PC-9 (cell line): ENCODE results near the gene TMEM253. TPM values are rescaled to one million over a fixed set of nuclear protein-coding genes. Genes with fewer than 3 reads are reported as not detected.

Source experiments
- BruUV-seq: library from RNA; stranded (reverse); fragments of 400-500 nt; replicated peaks from 2 replicates; lab custom pipeline; 2021; lab: Mats Ljungman, UMichigan
- CTCF ChIA-PET: fragments of 300-600 bp; sonication (Branson Sonifier 250); formaldehyde crosslinking; loops from one replicate; lab custom pipeline; 2022; ENCODE audit warnings: antibody characterized with exemption; lab: Charles Lee
- POLR2A ChIA-PET: fragments of 300-600 bp; sonication (Branson Sonifier 250); formaldehyde crosslinking; loops from one replicate; lab custom pipeline; 2022; ENCODE audit warnings: antibody characterized with exemption; ENCODE audit not compliant: unreplicated experiment; lab: Charles Lee
- DNase-seq, 2 experiments: peaks; one replicate each; pipeline versions ENCODE4 v3.0.0 to v3.0.0-alpha.2; 2015 to 2022; ENCODE audit warnings: mixed read lengths in 1 of 2
- H2AFZ ChIP-seq: fragments of 200-600 bp; sonication (generic); 2 replicates; pipeline ENCODE4 v1.8.1; 2017; ENCODE audit warnings: antibody characterized with exemption
- H3F3A ChIP-seq: fragments of 200-600 bp; sonication (generic); 2 replicates; pipeline ENCODE4 v1.8.1; 2017; ENCODE audit warnings: antibody characterized with exemption, mild to moderate bottlenecking, low read depth; ENCODE audit not compliant: insufficient read depth
- H3K27ac ChIP-seq: fragments of 200-600 bp; sonication (generic); 2 replicates; pipeline ENCODE4 v1.6.1; 2016; ENCODE audit warnings: mixed run types
- H3K27me3 ChIP-seq: fragments of 200-600 bp; sonication (generic); 2 replicates; pipeline ENCODE4 v1.6.1; 2016; ENCODE audit warnings: low read depth, mixed run types; ENCODE audit not compliant: insufficient read depth
- H3K36me3 ChIP-seq: fragments of 200-600 bp; sonication (generic); 2 replicates; pipeline ENCODE4 v1.6.1; 2016; ENCODE audit warnings: low read depth, mixed run types
- H3K4me1 ChIP-seq: fragments of 200-600 bp; sonication (generic); replicated peaks from 2 replicates; pipeline ENCODE4 v1.6.1; 2016; ENCODE audit warnings: mixed run types; ENCODE audit not compliant: insufficient read depth
- H3K4me2 ChIP-seq: fragments of 200-600 bp; sonication (generic); 2 replicates; pipeline ENCODE4 v1.6.1; 2017; ENCODE audit warnings: mixed run types
- H3K4me3 ChIP-seq: fragments of 200-600 bp; sonication (generic); 2 replicates; pipeline ENCODE4 v1.6.1; 2016; ENCODE audit warnings: mixed run types
- H3K79me2 ChIP-seq: fragments of 200-600 bp; sonication (generic); 2 replicates; pipeline ENCODE4 v1.6.1; 2017; ENCODE audit warnings: low read depth, mixed run types
- H3K9me2 ChIP-seq: fragments of 200-600 bp; sonication (generic); 2 replicates; pipeline ENCODE4 v1.8.1; 2017; ENCODE audit warnings: mild to moderate bottlenecking; ENCODE audit not compliant: insufficient read depth
- H3K9me3 ChIP-seq: fragments of 200-600 bp; sonication (generic); 2 replicates; pipeline ENCODE4 v1.8.1; 2016; ENCODE audit warnings: low read depth; ENCODE audit not compliant: insufficient read depth
- H4K20me1 ChIP-seq: fragments of 200-600 bp; sonication (generic); 2 replicates; pipeline ENCODE4 v1.8.1; 2017; ENCODE audit not compliant: insufficient read depth
- CTCF ChIP-seq: fragments of 200-600 bp; sonication (generic); conservative IDR thresholded peaks from 2 replicates; pipeline ENCODE4 v1.6.1; 2017; ENCODE audit warnings: mixed run types, antibody characterized with exemption, mild to moderate bottlenecking, moderate library complexity
- EZH2 ChIP-seq: fragments of 200-600 bp; sonication (generic); IDR thresholded peaks from 2 replicates; pipeline ENCODE4 v1.8.0; 2017; ENCODE audit warnings: antibody characterized with exemption, low read depth
- intact Hi-C: fragments of 100-400 bp; cut with micrococcal nuclease; formaldehyde crosslinking; loops from one replicate; pipeline ENCODE4 v1.10.0; 2022; ENCODE audit not compliant: unreplicated experiment
- total RNA-seq: library from RNA; stranded (reverse); gene quantifications from 2 replicates; pipeline ENCODE4 v1.2.3, GENCODE V29; 2021

Gene TMEM253
- total RNA-seq, 1 experiment from 2014 or later = 1.4 TPM

DNA sequence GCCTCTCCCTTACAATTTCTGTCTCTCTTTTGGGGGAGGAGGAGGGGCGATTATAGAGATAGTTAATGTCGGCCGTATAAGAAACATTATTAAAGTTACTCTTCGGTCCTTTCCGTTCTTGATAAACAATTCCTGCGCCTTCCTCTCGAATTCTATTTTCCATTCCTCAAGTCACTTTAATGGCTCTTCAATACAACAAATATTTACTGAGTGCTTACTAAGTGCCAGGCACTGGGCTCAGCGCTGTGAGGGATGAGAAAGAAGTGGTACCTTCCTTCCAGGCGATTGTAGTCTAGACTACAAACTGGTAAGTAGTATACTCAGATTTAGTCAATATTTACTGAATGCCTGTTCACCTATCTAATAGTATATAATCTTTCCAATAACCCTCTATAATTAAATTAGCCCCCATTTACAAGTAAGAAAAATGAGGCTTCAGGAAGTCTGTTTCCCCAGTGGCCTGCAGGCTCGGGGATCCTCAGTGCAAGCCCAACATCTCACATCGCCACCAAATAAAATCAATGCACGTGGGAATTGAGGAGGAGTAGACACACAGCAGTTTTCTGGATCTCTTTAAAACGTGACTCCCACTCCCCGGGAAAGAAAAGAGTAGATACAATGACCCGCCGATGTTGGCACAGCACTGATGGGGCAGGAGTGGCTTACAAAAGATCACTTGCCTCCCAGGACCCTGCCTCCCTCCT is 1.8 kb upstream of the TMEM253 start:
- TSS peak; percentile 26 for BruUV-seq

DNA sequence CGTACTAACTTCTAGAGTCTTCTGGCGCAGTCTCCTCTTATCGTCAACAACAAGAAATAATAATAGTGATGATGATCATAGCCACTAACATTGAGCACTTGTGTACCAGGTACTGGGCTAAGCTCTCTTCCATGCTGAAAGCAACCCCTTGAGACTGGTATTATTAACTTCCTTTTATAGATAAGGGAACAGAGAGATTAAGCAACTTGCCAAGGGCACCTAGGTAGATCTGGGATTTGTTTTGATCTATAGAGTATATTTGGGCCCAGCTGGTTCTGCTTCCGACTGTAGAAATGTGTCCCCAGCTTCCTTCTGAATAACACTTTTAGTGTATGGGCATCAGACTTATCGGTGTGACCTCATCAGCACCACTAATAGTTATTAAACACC is 1.3 kb upstream of the TMEM253 start:
- CTCF ChIA-PET = no interaction called here
- H3K79me2 ChIP-seq = 0 out of 2 replicates have a peak, but pooled peaks cover 4% of the 10 kb centered on the region
- H3K4me1 ChIP-seq = peaks cover 29% of the 10 kb centered on the region
- no peak overlapping the region for H3K27ac ChIP-seq
- DNase-seq = no peak
- no peaks in the 10 kb centered on the region for H3K9me2 ChIP-seq
- no peaks in the 10 kb centered on the region for H3K9me3 ChIP-seq
- TF ChIP-seq CTCF (no peak), EZH2 (no peak)
- POLR2A ChIA-PET = no interaction called here
- BruUV-seq = no TSS peak
- no peak overlapping the region for H2AFZ ChIP-seq
- H4K20me1 ChIP-seq = no peaks in the 10 kb centered on the region
- intact Hi-C loops = no loop called here
- H3K4me3 ChIP-seq = peak overlapping the region; percentile 81; the same call in 1 of the 2 replicates
- peak overlapping the region; percentile 95 for H3K4me2 ChIP-seq
- no peaks in the 10 kb centered on the region for H3K27me3 ChIP-seq
- H3F3A ChIP-seq = peaks cover 15% of the 10 kb centered on the region
- no peaks in the 10 kb centered on the region for H3K36me3 ChIP-seq

More for the DNA sequence above, 1.8 kb upstream of the TMEM253 start:
- TF ChIP-seq EZH2 (no peak), CTCF (no peak)
- H3K4me3 ChIP-seq = peak overlapping the region; percentile 81
- POLR2A ChIA-PET = no interaction called here
- peak overlapping the region; percentile 95 for H3K4me2 ChIP-seq
- H3K9me2 ChIP-seq = no peaks in the 10 kb centered on the region
- no peaks in the 10 kb centered on the region for H3K36me3 ChIP-seq
- CTCF ChIA-PET = no interaction called here
- peaks cover 14% of the 10 kb centered on the region; the same call in 1 of the 2 replicates for H3F3A ChIP-seq
- peaks cover 28% of the 10 kb centered on the region for H3K4me1 ChIP-seq
- H3K9me3 ChIP-seq = no peaks in the 10 kb centered on the region
- peak overlapping the region; percentile 88 for H2AFZ ChIP-seq
- no peaks in the 10 kb centered on the region for H4K20me1 ChIP-seq
- intact Hi-C loops = no loop called here
- no peak overlapping the region for H3K27ac ChIP-seq
- no peak for DNase-seq
- H3K27me3 ChIP-seq = no peaks in the 10 kb centered on the region
- 0 out of 2 replicates have a peak, but pooled peaks cover 4% of the 10 kb centered on the region for H3K79me2 ChIP-seq

DNA sequence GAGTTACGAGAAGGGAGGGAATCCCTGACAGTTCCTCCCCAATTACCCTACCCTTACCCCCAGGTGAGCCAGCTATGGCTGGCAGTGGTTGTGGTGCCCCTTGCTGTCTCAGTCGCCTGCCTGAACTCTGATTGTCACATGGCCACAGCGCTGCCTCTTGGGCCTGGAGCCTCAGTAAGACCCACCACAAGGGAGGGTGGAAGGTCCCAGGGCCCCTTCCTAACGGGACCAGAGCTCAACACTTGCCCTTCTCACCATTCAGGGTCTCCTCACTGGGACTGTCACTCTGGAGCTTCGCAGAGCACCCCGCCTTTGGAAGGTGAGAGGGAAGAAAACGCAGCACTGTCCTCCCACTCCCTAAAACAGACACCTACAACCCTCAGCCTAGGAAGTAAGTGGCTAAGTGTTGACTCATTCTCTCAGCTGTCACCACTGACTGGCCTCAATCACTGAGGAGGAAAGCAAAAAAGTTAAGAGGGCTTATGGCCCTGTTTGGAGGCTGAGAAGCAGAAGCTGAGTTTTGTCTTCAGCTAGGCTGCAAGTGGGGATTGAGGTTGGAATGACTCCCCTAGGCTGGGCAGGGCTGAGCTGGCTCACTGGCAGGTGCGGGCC is 1.0 kb downstream of the TMEM253 start:
- no peaks in the 10 kb centered on the region for H3K27me3 ChIP-seq
- no peaks in the 10 kb centered on the region for H3K36me3 ChIP-seq
- H3K9me2 ChIP-seq = no peaks in the 10 kb centered on the region
- peaks cover 49% of the 10 kb centered on the region for H3K4me1 ChIP-seq
- H3K4me3 ChIP-seq = no peak overlapping the region
- TF ChIP-seq CTCF = no peak
- H2AFZ ChIP-seq = no peak overlapping the region
- ChIA-PET CTCF (interaction anchor here (0.7 kb wide), 1 partner anchor 87 kb away, joined by 3 read pairs; no protein-coding TSS in a partner anchor), POLR2A (interaction anchor here (0.6 kb wide), 1 partner anchor 31 kb away, joined by 3 read pairs; no protein-coding TSS in a partner anchor)
- H3K9me3 ChIP-seq = no peaks in the 10 kb centered on the region
- peaks cover 17% of the 10 kb centered on the region for H3F3A ChIP-seq
- H3K27ac ChIP-seq = no peak overlapping the region
- intact Hi-C loops = loop anchor here (5.0 to 10.0 kb wide), 2 partner anchors 127 to 405 kb away; no protein-coding TSS in a partner anchor
- H4K20me1 ChIP-seq = no peaks in the 10 kb centered on the region
- no peak for DNase-seq
- H3K4me2 ChIP-seq = peak overlapping the region; percentile 91; the same call in 1 of the 2 replicates
- BruUV-seq = no TSS peak
- H3K79me2 ChIP-seq = 0 out of 2 replicates have a peak, but pooled peaks cover 4% of the 10 kb centered on the region
